Measurements from ENCODE around the gene ATP6V0E1.
"Not testable (repeated sequence)": the region's sequence is repeated elsewhere in the genome, so short reads cannot be mapped to it uniquely, and the experiment has no call there.

ATP6V0E1 gene

GRCh38 chr5:173029499-173029921, 45.9 kb downstream of the ATP6V0E1 start:
- no peak for TF ChIP-seq CTCF (conservative IDR thresholded peaks at IDR 0.05; ENCODE audit: low read depth)
- DNase-seq (ENCODE audit: low spot score): no peak
- H3K27ac ChIP-seq: no peak overlapping the region
- ChIA-PET CTCF (interaction anchor here (0.6 kb wide), 1 partner anchor 252 kb away, joined by 3 read pairs; no protein-coding TSS in a partner anchor), POLR2A (ENCODE audit: low non-redundant PET) (no interaction called here)

- POLR2A ChIA-PET (ENCODE audit: low non-redundant PET); DNase-seq (ENCODE audit: low spot score); H3K27ac ChIP-seq: not testable (repeated sequence)
- CTCF ChIA-PET: interaction anchor here (0.6 kb wide), 1 partner anchor 36 kb away, joined by 3 read pairs; no protein-coding TSS in a partner anchor
Observed at GRCh38 chr5:173032096-173032495, 48.5 kb downstream of the ATP6V0E1 start.

- CTCF ChIA-PET: interaction anchor here (0.6 to 1.0 kb wide), 2 partner anchors 74 to 165 kb away, joined by 3 read pairs; no protein-coding TSS in a partner anchor
- POLR2A ChIA-PET (ENCODE audit: low non-redundant PET): no interaction called here
- H3K27ac ChIP-seq: no peak overlapping the region
- no peak for TF ChIP-seq CTCF (conservative IDR thresholded peaks at IDR 0.05; ENCODE audit: low read depth)
- no peak for DNase-seq (ENCODE audit: low spot score)
Observed at GRCh38 chr5:173032730-173033129, 49.2 kb downstream of the ATP6V0E1 start.

- ChIA-PET POLR2A (ENCODE audit: low non-redundant PET) (no interaction called here), CTCF (interaction anchor here (0.7 to 1.0 kb wide), 2 partner anchors 164 to 664 kb away, joined by 3 read pairs; no protein-coding TSS in a partner anchor)
- DNase-seq (ENCODE audit: low spot score): no peak
- no peak for TF ChIP-seq CTCF (conservative IDR thresholded peaks at IDR 0.05; ENCODE audit: low read depth)
- peak overlapping the region; percentile 4 for H3K27ac ChIP-seq
Observed at GRCh38 chr5:173033923-173034322, 50.4 kb downstream of the ATP6V0E1 start.

GRCh38 chr5:173035904-173036707, 52.5 kb downstream of the ATP6V0E1 start:
- POLR2A ChIA-PET (ENCODE audit: low non-redundant PET): no interaction called here
- TF ChIP-seq CTCF (conservative IDR thresholded peaks at IDR 0.05; ENCODE audit: low read depth): no peak
- CTCF ChIA-PET: no interaction called here
- H3K27ac ChIP-seq: peak overlapping the region; percentile 16; the same call in 1 of the 2 replicates
- no peak for DNase-seq (ENCODE audit: low spot score)

- ChIA-PET CTCF (interaction anchor here (0.6 to 1.2 kb wide), 2 partner anchors 14 to 900 kb away, joined by 4 to 6 read pairs; no protein-coding TSS in a partner anchor), POLR2A (ENCODE audit: low non-redundant PET) (no interaction called here)
- no peak for TF ChIP-seq CTCF (conservative IDR thresholded peaks at IDR 0.05; ENCODE audit: low read depth)
- DNase-seq (ENCODE audit: low spot score): no peak
- H3K27ac ChIP-seq: no peak overlapping the region
Observed at GRCh38 chr5:173039188-173039587, 55.6 kb downstream of the ATP6V0E1 start.

- ChIA-PET CTCF (interaction anchor here (0.6 kb wide), 1 partner anchor 368 kb away, joined by 5 read pairs; no protein-coding TSS in a partner anchor), POLR2A (ENCODE audit: low non-redundant PET) (no interaction called here)
- no peak overlapping the region for H3K27ac ChIP-seq
- TF ChIP-seq CTCF (conservative IDR thresholded peaks at IDR 0.05; ENCODE audit: low read depth): no peak
- DNase-seq (ENCODE audit: low spot score): no peak
Observed at GRCh38 chr5:173039964-173040363, 56.4 kb downstream of the ATP6V0E1 start.

All from RWPE1 (cell line).